Measurements from ENCODE around the gene PRSS1.
"Not testable (repeated sequence)": the region's sequence is repeated elsewhere in the genome, so short reads cannot be mapped to it uniquely, and the experiment has no call there.

The PRSS1 gene

DNA sequence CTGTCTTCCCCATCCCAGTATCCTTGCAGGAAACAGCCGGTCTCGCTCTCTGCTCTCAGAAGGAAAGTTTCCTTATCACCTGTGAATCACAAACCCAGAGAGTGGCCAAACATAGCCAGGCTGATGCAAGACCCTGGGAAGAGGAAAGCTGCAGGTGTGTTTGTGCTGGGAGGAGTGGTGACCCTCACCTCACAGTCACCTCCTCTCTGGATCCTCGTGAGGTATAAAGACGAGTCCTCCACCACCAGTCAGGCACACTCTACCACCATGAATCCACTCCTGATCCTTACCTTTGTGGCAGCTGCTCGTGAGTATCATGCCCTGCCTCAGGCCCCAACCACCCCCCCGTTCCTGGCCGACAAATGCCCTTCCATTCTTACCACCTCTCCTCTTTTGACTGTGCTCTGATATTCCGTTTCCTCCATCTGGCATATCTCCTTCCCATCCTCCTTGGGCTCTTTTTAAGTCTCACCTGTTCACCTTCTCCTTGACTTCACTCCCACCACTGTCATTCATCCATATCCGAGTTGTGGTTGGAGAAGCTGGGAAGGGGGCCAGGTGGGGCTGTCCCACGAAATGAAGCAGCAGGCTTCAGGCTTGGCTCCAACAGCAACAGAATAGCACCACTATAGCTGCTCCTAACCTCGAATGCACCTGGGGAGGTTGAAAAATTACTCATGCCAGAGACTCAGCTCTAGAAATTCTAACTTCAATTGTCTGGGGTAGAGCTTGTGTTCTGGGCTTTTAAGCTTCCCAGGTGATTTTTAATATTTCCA lies at the start of gene PRSS1:
Gene PRSS1 (plus strand): TSS at position 255 of the 776 bp plus-strand sequence. CDS start 13 bp downstream, at position 268.
- DNase-seq = no peak

DNA sequence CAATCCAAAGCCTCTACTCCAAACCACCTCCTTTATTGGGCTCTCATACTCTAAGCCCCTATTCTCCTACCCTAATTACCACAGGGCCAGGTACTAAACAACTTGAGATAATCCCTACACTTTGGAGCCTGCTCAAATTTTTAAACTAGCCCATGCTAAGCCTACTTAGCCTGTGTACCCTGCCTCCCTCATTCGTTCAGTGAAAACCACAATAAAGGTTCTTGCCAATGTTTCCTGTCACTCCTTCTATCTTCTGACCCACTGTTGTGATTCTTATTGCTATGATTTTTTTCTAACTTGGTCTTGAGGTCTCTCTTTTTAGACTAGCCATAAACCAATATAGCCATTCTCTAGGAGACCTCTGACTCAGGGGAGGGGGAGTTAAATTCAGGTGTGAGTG lies 48.3 kb upstream of the PRSS1 start:
- not testable (repeated sequence) for DNase-seq

DNA sequence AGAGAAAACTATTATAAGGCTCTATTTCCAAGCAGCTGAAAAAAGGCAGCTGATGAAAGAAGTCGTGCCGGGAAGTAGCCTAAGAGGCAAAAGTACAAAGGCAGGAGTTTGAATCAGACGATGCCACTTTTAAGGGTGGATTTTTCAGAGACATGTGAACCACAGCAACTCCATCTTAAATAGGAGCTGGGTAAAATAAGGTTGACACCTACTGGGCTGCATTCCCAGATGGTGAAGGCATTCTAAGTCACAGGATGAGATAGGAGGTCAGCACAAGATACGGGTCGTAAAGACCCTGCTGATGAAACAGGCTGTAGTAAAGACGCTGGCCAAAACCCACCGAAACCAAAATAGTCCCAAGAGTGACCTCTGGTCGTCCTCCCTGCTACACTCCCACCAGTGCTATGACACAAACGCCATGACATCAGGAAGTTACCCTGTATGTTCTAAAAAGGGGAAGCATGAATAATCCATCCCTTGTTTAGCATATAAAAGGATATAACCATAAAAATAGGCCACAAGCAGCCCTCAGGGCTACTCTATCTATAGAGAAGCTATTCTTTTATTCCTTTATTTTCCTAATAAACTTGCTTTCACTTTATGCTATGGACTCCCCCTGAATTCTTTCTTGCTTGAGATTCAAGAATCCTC lies 45.5 kb upstream of the PRSS1 start:
- no peak for DNase-seq

DNA sequence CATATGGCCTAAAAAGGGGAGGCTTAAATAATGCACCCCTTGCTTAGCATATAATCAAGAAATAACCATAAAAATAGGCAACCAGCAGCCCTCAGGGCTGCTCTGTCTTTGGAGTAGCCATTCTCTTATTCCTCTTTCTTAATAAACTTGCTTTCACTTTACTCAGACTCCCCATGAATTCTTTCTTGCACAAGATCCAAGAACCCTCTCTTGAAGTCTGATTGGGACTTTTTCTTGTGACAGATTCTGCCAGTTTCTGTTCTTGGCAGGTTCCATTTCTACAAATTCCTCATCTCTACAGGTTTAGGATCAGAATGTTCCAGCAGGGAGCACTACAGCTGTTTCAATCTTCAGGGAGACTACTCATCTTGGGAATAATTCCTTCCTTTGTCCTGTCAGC lies 40.5 kb upstream of the PRSS1 start:
- not testable (repeated sequence) for DNase-seq

DNA sequence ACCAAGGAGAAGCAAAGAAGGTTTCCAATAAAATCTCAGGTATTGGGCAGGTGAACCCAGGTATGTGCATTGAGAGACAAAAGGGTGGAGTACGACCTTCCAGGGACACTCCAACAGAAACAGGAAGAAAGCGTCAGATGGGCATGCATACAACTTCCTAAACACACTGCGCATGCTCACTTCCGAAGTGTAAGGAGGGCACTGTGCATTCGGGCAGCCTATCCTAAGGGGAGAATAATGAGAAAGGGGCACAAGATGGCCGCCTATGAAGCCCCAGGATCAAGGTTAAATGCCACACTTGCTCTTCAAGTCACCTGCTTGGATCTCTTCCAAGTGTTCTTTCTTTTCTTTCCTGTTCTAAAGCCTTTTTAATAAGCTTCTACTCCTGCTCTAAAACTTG lies 39.4 kb upstream of the PRSS1 start:
- no peak for DNase-seq

DNA sequence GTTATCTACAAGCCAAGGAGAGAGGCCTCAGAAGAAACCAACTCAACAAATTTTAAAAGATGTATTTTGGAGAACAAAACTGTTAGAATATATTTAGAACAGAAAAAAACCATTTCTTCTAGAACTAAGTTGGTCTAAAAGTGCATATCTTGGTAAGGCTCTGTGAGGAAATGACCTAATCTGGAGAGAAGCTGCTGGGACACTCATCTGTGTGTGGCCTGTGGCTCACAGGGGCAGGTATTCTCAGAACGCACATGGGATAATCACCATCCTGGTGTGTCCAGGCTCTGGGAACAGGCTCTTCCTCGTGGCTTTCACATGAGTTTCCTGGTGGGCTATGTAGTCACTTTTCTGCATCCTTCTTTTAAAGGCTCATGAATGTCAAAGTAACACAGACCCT lies 38.1 kb upstream of the PRSS1 start:
- no peak for DNase-seq

DNA sequence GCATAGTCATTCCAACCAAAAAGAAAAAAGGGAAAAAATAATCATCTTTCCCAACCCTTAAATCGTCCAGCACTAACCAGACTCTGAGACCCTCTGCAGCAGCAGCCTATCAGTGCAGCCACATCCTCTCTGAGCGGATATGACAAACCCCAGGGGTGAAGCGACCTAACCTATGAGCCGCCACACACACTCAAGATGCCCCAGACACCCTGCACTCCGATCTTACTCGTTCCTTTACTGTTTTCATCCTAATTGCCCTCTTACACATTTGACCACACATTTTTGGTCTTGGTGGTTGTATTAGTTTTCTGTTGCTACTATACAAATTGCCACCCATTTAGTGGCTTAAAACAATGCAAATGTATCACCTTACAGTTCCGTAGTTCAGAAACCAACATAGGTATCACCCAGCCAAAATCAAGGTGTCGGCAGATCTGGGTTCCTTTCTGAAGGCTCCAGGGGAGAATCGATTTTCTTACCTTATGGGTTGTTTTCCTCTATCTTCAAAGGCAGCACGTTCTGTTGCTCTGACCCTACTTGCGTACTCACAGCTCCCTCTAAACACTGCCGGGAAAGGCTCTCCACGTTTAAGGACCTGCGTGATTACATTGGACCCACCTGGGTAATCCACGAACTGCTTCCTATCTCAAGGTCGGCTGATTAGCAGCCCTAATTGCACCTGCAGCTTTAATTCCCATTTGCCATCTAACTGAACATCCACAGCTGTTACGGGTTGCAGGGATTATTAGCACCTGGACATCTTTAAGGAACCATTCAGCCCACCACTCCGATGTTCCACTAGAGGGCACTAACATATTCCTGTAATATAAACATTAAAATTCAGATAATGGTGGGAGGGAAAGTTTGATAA lies 37.3 kb upstream of the PRSS1 start:
- DNase-seq = no peak

DNA sequence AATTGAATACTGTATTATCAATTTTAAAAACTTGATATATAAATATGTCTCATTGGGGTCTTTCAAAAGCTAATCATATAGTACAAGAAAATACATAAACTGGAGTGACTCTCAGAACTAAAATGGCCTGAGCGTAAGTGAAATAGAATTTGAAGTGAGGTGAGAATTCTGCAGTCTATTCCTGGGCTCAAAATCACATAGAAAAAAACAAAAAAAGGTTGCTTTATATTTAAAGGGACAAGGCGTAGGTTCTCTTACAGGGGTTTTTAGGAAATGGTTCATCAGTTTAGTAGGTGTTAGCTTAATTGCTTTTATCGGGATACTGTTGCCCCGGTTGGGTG lies 36.7 kb upstream of the PRSS1 start:
- no peak for DNase-seq

DNA sequence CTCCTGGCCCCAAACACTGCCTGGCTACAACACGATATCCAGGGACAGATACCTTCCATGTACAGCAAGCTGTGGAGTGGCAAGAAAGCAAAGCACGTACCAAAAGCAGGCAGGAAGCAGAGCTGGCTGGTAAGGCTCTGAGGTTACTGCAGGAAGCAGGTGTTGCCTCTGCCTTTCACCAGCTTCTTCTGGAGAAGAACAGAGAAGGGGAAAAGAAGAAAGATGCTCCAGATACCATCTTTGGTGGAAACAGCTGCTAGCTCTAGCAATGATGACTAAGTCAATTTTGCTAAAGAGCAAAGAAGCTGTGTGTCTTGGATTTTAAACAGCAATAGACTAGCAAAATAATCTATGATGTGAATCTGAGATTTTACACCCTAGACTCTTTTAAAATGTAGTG lies 34.9 kb upstream of the PRSS1 start:
- DNase-seq = no peak

DNA sequence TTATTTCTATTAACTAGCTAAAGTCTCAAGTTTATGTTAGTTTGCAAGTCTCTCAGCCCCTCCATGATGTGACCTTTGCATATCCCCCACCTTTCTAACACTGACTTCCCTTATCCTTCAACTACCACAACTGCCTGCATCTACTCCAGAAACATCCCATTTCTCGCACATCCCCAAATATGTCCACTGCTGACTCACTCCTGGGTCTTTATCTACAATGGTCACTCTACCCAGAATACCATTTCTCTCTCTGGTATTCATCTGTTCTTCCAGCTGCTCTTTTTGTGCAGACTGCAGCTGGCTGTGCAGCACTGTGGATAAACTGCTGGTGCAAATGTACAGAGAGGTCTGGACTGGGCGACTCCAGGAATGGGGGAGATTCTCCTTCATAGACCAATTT lies 32.7 kb upstream of the PRSS1 start:
- DNase-seq = no peak

GRCh38 chr7:142717453-142717852 lies 31.8 kb upstream of the PRSS1 start:
- DNase-seq = no peak

- no peak for DNase-seq
Measured at GRCh38 chr7:142718313-142718712, 31.0 kb upstream of the PRSS1 start.

DNA sequence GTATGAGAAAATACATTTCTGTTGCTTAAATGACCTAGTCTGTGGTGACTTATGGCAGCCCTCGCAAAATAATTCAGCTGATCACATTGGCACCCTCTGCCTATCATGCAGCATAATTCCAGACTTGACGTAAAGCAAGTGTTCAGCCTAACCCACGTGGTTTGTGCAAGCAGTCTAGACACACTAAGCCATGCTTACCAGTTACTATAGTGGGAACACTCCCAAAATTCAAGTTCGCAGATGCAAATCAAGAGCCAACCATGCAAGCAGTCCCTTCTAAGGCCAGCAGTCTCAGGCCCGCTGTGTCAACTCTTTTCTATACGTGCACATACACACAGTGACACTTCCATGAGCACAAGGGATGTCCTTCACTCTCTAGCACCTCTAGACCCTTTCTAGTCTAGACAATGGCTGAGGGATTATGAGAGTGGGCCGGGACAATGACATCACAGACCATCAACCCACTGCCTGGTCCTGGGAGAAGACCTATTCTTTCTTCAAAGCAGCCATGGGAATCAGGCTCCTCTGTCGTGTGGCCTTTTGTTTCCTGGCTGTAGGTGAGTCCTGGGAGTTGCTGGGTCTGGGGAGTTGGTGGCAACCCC lies 29.0 kb upstream of the PRSS1 start:
- DNase-seq = no peak

DNA sequence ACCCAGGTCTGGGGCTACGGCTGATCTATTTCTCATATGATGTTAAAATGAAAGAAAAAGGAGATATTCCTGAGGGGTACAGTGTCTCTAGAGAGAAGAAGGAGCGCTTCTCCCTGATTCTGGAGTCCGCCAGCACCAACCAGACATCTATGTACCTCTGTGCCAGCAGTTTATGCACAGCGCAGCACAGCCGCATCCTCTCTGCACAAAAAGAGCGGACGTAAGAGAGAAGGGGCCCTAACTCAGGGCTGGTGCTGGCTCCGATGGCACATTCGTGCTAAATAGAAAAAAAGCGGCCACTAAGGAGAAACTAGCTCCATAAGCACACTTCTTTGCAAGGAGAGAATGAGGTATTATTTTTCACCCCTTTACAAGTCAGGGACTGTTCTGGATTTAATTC lies 28.3 kb upstream of the PRSS1 start:
- DNase-seq = no peak

- no peak for DNase-seq
Measured at GRCh38 chr7:142722248-142722794, 27.0 kb upstream of the PRSS1 start.

- no peak for DNase-seq
Measured at GRCh38 chr7:142733271-142733670, 16.0 kb upstream of the PRSS1 start.

GRCh38 chr7:142739923-142740492 lies 9.3 kb upstream of the PRSS1 start:
- DNase-seq = no peak

- DNase-seq = no peak
Measured at GRCh38 chr7:142740786-142741185, 8.5 kb upstream of the PRSS1 start.

GRCh38 chr7:142741932-142742331 lies 7.3 kb upstream of the PRSS1 start:
- DNase-seq = not testable (repeated sequence)

- DNase-seq = no peak
Measured at GRCh38 chr7:142745091-142745635, 4.1 kb upstream of the PRSS1 start.

DNA sequence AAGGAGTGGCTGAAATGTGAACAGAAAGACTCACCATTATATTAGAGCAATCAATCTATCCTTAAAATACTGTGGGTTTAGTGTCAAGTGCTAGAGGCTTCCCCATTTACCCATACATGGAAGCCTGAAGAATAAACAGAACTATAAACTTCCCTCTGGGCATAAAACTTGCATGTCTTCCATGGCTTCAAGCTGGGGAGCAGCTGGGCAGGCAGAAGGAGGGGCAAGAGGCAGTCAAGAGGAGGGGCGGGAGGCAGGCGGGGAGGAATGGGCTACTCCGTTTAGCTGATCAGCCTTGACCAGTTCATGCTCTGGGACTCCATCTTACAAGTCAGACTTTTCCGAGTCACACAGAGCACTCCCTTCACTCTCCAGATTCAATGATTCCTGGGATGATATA lies 3.5 kb upstream of the PRSS1 start:
- no peak for DNase-seq

DNA sequence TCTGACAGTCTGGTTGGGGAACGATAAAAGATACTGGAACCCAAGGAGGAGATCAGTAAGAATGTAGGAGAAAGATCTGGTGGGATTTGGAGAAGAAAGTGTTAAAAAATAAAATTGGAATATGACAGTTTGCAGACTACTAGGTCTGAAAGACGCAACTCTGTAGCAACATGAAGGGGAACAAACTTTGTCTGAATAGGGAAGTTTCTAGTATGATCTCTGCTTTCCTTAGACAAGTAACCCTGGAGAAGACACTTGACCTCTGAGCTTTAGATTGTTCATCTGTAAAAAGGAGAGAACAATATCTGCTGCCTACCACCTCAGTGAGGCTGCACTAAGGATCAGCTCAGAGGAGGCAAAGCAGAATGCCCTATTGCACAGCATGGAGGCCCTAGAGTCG lies 3.0 kb upstream of the PRSS1 start:
- no peak for DNase-seq
